ENCODE data around the gene CELF4. TPM values are rescaled to one million over a fixed set of nuclear protein-coding genes. Genes with fewer than 3 reads are reported as not detected.

The CELF4 gene
- total and polyA plus RNA-seq, 2 experiments from 2014 or later = 0.24 TPM; not detected in 1

DNA sequence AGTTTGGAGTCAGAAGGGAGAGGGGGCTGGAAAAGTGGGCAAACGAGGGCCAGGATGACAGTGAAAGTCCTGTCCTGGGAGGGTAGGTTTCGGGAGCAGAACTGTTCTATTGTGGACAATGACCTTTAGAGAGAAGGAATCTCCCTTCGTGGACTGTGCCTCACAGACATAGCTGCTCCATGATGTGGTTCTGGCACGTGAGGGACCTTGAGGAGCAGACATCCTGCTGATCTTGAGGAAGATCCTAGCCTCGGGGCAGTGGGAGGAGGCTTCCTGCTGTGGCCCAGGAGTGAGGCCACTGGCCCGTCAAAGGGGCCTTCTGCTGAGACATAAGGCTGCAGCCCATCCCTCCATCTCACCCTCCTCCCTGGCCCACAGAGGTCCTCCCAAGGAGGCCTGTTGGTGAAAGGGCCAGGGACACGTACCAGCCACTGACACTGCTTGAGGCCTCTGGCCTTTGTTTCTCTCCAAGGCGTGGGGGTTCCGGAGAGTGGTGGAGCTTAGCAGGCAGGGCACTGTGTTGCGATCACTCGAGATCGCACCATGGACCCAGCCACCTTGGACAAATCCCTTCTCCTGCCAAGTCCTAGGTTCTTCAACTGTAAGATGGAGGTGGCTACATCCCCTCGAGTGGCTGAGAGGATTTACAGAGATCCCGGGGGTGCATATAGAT, 167.2 kb downstream of the CELF4 start:
- no peak overlapping the region for H3K27ac ChIP-seq
- 73 to 75% methylated on average over 14 of the region's 14 CpGs for WGBS, 2 experiments (ENCODE audit: low coverage in 1 of 2, low lambda C conversion rate in 2 of 2, missing lambda C conversion rate in 2 of 2)
- H3K79me2 ChIP-seq (ENCODE audit: insufficient read depth) = no peaks in the 10 kb centered on the region
- H3K27me3 ChIP-seq (replicated peaks; ENCODE audit: insufficient read depth) = no peaks in the 10 kb centered on the region
- no peak overlapping the region for H3K9ac ChIP-seq
- no peaks in the 10 kb centered on the region for H3K9me3 ChIP-seq (ENCODE audit: low read depth)
- H3F3A ChIP-seq (ENCODE audit: insufficient read depth) = no peaks in the 10 kb centered on the region
- no peaks in the 10 kb centered on the region for H3K36me3 ChIP-seq (ENCODE audit: low read depth)
- in situ Hi-C loops (cut with MboI) = no loop called here
- H3K4me1 ChIP-seq (ENCODE audit: insufficient read depth) = peaks cover 14% of the 10 kb centered on the region
- H4K20me1 ChIP-seq (ENCODE audit: insufficient read depth) = no peaks in the 10 kb centered on the region
- H3K4me2 ChIP-seq (ENCODE audit: unreplicated experiment) = no peak overlapping the region
- H2AFZ ChIP-seq = no peak overlapping the region
- no peaks in the 10 kb centered on the region for H3K9me2 ChIP-seq (ENCODE audit: insufficient read depth)
- DNase-seq = peak; percentile 61
- H3K4me3 ChIP-seq = no peak overlapping the region
- TF ChIP-seq EZH2phosphoT487 (IDR thresholded peaks at IDR 0.05; ENCODE audit: insufficient read depth, low read depth) = no peak
- TF ChIP-seq EZH2 (IDR thresholded peaks at IDR 0.05; ENCODE audit: insufficient read depth, poor library complexity, severe bottlenecking) = no peak

DNA sequence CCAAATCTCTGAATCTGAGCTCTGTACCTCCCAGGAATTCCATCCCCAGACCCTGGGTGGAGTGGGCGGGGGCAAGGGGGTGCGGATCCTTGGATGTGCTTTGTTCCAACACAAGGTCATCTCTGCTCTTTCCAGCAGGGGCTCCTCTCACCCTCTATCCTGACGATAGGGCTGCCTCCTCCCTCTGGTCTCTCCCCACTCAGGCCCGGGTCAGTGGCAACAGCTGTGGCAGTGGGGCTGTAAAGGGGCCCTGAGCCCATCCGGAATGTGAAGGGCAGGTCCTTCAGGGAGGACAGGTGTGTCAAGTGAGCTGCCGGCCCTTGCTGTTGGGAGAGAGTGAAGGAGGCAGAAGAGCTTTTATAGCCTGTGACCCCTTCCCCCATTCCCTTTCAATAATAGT, 167.8 kb downstream of the CELF4 start:
- Histone ChIP-seq H3K4me3 (no peak overlapping the region), H3K27ac (no peak overlapping the region), H3K4me2 (ENCODE audit: unreplicated experiment) (no peak overlapping the region), H2AFZ (no peak overlapping the region), H3K27me3 (replicated peaks; ENCODE audit: insufficient read depth) (no peaks in the 10 kb centered on the region), H3K9me3 (ENCODE audit: low read depth) (no peaks in the 10 kb centered on the region), H3K9me2 (ENCODE audit: insufficient read depth) (no peaks in the 10 kb centered on the region), H3K79me2 (ENCODE audit: insufficient read depth) (no peaks in the 10 kb centered on the region), H3F3A (ENCODE audit: insufficient read depth) (no peaks in the 10 kb centered on the region), H4K20me1 (ENCODE audit: insufficient read depth) (no peaks in the 10 kb centered on the region), H3K9ac (no peak overlapping the region), H3K4me1 (ENCODE audit: insufficient read depth) (peaks cover 9% of the 10 kb centered on the region), H3K36me3 (ENCODE audit: low read depth) (no peaks in the 10 kb centered on the region)
- no peak for DNase-seq
- 77 to 84% methylated on average over 6 of the region's 6 CpGs for WGBS, 2 experiments (ENCODE audit: low coverage in 1 of 2, low lambda C conversion rate in 2 of 2, missing lambda C conversion rate in 2 of 2)
- no peak for TF ChIP-seq EZH2 (IDR thresholded peaks at IDR 0.05; ENCODE audit: insufficient read depth, poor library complexity, severe bottlenecking)
- TF ChIP-seq EZH2phosphoT487 (IDR thresholded peaks at IDR 0.05; ENCODE audit: insufficient read depth, low read depth) = no peak
- in situ Hi-C loops (cut with MboI) = no loop called here

DNA sequence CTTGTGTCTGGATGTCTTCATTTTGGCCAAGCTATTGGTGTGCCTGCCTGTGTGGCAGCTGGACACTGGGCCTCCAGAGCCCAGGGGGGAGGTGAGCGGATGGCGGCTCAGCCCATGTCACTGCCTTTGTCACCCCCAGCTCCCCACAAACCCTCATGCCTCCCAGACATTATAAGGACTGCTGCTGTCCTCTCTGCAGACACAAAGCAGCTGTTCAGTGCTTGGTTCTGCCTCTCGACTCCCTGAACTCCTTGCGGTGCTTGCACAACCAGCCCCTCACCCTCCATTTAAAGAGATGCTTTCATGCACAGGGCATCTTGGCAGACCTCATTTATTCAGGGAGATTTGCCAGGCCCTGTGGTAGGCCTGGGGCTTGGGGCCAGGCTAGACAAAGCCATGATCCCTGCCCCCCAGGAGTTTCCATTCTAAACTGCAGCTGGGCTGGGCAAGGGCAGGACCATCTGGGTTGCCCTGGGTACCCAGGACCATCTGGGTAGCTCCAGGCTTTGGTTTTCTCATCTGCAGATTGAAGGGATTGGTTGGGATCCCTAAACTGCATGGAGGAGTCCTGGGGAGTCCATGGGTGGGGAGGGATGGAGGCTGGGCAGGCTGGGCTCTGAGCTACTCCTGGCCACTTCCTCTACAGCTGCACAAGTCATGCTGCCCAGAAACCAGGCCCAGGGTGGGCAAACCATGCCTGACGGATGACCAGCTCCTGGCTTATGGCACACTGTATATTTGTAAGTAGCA, 168.5 kb downstream of the CELF4 start:
- no peak for DNase-seq
- Histone ChIP-seq H3K27ac (no peak overlapping the region), H3K4me1 (ENCODE audit: insufficient read depth) (peaks cover 4% of the 10 kb centered on the region), H3K4me3 (no peak overlapping the region), H3K36me3 (ENCODE audit: low read depth) (no peaks in the 10 kb centered on the region), H3F3A (ENCODE audit: insufficient read depth) (no peaks in the 10 kb centered on the region), H3K4me2 (ENCODE audit: unreplicated experiment) (no peak overlapping the region), H3K27me3 (replicated peaks; ENCODE audit: insufficient read depth) (no peaks in the 10 kb centered on the region), H4K20me1 (ENCODE audit: insufficient read depth) (no peaks in the 10 kb centered on the region), H2AFZ (no peak overlapping the region), H3K9me2 (ENCODE audit: insufficient read depth) (no peaks in the 10 kb centered on the region), H3K9ac (no peak overlapping the region), H3K9me3 (ENCODE audit: low read depth) (no peaks in the 10 kb centered on the region), H3K79me2 (ENCODE audit: insufficient read depth) (no peaks in the 10 kb centered on the region)
- in situ Hi-C loops (cut with MboI) = no loop called here
- TF ChIP-seq EZH2 (IDR thresholded peaks at IDR 0.05; ENCODE audit: insufficient read depth, poor library complexity, severe bottlenecking) (no peak), EZH2phosphoT487 (IDR thresholded peaks at IDR 0.05; ENCODE audit: insufficient read depth, low read depth) (no peak)
- WGBS, 2 experiments (ENCODE audit: low coverage in 1 of 2, low lambda C conversion rate in 2 of 2, missing lambda C conversion rate in 2 of 2) = 86 to 92% methylated on average over 5 of the region's 5 CpGs

DNA sequence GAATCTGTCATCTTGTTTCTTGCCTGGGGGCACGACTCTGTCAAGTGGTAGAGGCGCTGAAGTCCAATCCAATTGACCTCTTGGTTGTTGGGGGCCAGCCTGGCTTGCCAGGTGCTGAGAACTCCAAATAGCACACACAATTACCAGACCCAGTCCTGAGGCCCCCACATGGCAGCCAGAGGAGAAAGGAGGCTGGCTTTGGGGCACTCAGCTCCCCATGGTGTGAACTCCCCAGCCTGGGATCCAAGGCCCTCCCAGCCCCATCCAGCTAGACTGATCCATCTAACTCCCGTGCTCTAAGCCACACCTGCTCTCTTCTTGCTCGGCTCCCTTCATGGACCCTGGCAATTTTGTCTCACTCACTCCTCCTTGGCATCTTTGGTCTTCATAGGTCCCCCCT, 170.0 kb downstream of the CELF4 start:
- no peak overlapping the region for H3K9ac ChIP-seq
- H4K20me1 ChIP-seq (ENCODE audit: insufficient read depth) = no peaks in the 10 kb centered on the region
- H3K4me3 ChIP-seq = no peak overlapping the region
- H3K9me2 ChIP-seq (ENCODE audit: insufficient read depth) = no peaks in the 10 kb centered on the region
- no peaks in the 10 kb centered on the region for H3K79me2 ChIP-seq (ENCODE audit: insufficient read depth)
- no peaks in the 10 kb centered on the region for H3K36me3 ChIP-seq (ENCODE audit: low read depth)
- WGBS, 2 experiments (ENCODE audit: low coverage in 1 of 2, low lambda C conversion rate in 2 of 2, missing lambda C conversion rate in 2 of 2) = 82% methylated on average over 4 of the region's 4 CpGs
- H3K27ac ChIP-seq = no peak overlapping the region
- DNase-seq = no peak
- no peaks in the 10 kb centered on the region for H3K9me3 ChIP-seq (ENCODE audit: low read depth)
- H3K27me3 ChIP-seq (replicated peaks; ENCODE audit: insufficient read depth) = no peaks in the 10 kb centered on the region
- no peak overlapping the region for H3K4me2 ChIP-seq (ENCODE audit: unreplicated experiment)
- no peaks in the 10 kb centered on the region for H3F3A ChIP-seq (ENCODE audit: insufficient read depth)
- H2AFZ ChIP-seq = no peak overlapping the region
- no peak for TF ChIP-seq EZH2phosphoT487 (IDR thresholded peaks at IDR 0.05; ENCODE audit: insufficient read depth, low read depth)
- TF ChIP-seq EZH2 (IDR thresholded peaks at IDR 0.05; ENCODE audit: insufficient read depth, poor library complexity, severe bottlenecking) = no peak
- in situ Hi-C loops (cut with MboI) = no loop called here
- H3K4me1 ChIP-seq (ENCODE audit: insufficient read depth) = peaks cover 4% of the 10 kb centered on the region

Data from GM23248 (cell line).